Endothelial cell (in vitro differentiated cells): ENCODE measurements around the gene CERS2. TPM values are rescaled to one million over a fixed set of nuclear protein-coding genes. Genes with fewer than 3 reads are reported as not detected.
"Not testable (repeated sequence)": the region's sequence is repeated elsewhere in the genome, so short reads cannot be mapped to it uniquely, and the experiment has no call there.

Source experiments
- DNase-seq: peaks from one replicate; pipeline ENCODE4 v3.0.0; 2021; ENCODE audit warnings: low spot score
- H3K27ac Mint-ChIP-seq: one replicate; pipeline ENCODE4 v1.8.0; 2021; ENCODE audit warnings: mixed read lengths, inconsistent platforms; ENCODE audit not compliant: unreplicated experiment
- H3K27me3 Mint-ChIP-seq: one replicate; pipeline ENCODE4 v1.8.0; 2021; ENCODE audit warnings: mild to moderate bottlenecking, moderate library complexity, mixed read lengths, inconsistent platforms; ENCODE audit not compliant: unreplicated experiment
- H3K36me3 Mint-ChIP-seq: one replicate; pipeline ENCODE4 v1.8.0; 2021; ENCODE audit warnings: mild to moderate bottlenecking, low read depth, mixed read lengths, inconsistent platforms; ENCODE audit not compliant: unreplicated experiment
- H3K4me1 Mint-ChIP-seq: one replicate; pipeline ENCODE4 v1.8.0; 2021; ENCODE audit warnings: mild to moderate bottlenecking, mixed read lengths, inconsistent platforms; ENCODE audit not compliant: unreplicated experiment
- H3K4me3 Mint-ChIP-seq: one replicate; pipeline ENCODE4 v1.8.0; 2021; ENCODE audit warnings: mild to moderate bottlenecking, mixed read lengths, inconsistent platforms; ENCODE audit not compliant: unreplicated experiment
- H3K9me3 Mint-ChIP-seq: one replicate; pipeline ENCODE4 v1.8.0; 2021; ENCODE audit warnings: mixed read lengths, inconsistent platforms; ENCODE audit not compliant: unreplicated experiment
- total RNA-seq: library from RNA; stranded (reverse); fragmentation: NEBNext Ultra II Directional; extraction: Animal tissue kit (Norgen Biotek cat#: 25700); gene quantifications from one replicate; pipeline ENCODE4 v1.2.1, GENCODE V29; 2021; ENCODE audit not compliant: unreplicated experiment
- TF ChIP-seq, protein P1 (sequence below): fragments of 200-600 bp; sonication (generic); IDR thresholded peaks from one replicate; pipeline ENCODE4 v1.5.0; 2021; ENCODE audit warnings: antibody characterized with exemption; ENCODE audit not compliant: unreplicated experiment

CERS2 gene
- total RNA-seq, 1 donor from 2014 or later: 186 TPM

DNA sequence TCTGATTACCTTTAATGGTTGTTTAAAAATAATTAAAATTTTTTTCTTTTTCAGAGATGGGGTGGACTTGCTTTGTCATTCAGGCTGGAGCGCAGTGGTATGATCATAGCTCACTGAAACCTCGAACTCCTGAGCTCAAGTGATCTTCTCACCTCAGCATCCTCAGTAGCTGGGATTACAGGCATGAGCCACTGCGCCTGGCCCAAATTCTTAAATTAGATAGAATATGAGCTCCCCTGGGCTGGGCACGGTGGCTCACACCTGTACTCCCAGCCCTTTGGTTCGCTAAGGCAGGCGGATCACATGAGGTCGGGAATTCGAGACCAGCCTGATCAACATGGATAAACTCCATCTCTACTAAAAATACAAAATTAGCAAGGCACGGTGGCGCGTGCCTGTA is 17.0 kb downstream of the CERS2 start:
- TF ChIP-seq, protein P1, sequence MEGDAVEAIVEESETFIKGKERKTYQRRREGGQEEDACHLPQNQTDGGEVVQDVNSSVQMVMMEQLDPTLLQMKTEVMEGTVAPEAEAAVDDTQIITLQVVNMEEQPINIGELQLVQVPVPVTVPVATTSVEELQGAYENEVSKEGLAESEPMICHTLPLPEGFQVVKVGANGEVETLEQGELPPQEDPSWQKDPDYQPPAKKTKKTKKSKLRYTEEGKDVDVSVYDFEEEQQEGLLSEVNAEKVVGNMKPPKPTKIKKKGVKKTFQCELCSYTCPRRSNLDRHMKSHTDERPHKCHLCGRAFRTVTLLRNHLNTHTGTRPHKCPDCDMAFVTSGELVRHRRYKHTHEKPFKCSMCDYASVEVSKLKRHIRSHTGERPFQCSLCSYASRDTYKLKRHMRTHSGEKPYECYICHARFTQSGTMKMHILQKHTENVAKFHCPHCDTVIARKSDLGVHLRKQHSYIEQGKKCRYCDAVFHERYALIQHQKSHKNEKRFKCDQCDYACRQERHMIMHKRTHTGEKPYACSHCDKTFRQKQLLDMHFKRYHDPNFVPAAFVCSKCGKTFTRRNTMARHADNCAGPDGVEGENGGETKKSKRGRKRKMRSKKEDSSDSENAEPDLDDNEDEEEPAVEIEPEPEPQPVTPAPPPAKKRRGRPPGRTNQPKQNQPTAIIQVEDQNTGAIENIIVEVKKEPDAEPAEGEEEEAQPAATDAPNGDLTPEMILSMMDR: no peak
- peaks cover 8% of the 10 kb centered on the region for H3K27me3 Mint-ChIP-seq
- peaks cover 55% of the 10 kb centered on the region for H3K36me3 Mint-ChIP-seq
- no peak overlapping the region for H3K27ac Mint-ChIP-seq
- H3K4me3 Mint-ChIP-seq: no peak overlapping the region
- no peaks in the 10 kb centered on the region for H3K9me3 Mint-ChIP-seq
- DNase-seq: no peak
- peaks cover 9% of the 10 kb centered on the region for H3K4me1 Mint-ChIP-seq

DNA sequence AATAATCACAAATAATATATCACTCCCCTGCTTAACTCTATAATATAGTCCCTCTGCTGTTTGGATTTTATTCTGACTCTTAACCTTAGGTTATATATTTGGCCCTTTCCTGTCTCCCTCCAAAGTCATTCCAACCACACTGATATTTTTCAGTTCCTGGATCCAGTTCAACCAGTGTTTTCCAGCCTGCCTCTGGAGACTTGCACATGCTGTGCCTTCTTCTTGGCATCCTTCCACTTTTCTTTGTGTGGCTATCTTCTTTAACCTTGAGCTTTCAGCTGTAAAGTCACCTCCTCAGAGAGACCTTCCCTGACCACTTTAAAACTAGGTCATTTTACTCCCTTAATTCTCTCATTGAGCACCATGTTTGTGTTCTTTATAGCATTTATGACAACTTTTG is 19.4 kb downstream of the CERS2 start:
- peaks cover 58% of the 10 kb centered on the region for H3K36me3 Mint-ChIP-seq
- no peaks in the 10 kb centered on the region for H3K9me3 Mint-ChIP-seq
- no peak for DNase-seq
- no peak overlapping the region for H3K27ac Mint-ChIP-seq
- H3K4me1 Mint-ChIP-seq: no peaks in the 10 kb centered on the region
- no peak overlapping the region for H3K4me3 Mint-ChIP-seq
- TF ChIP-seq, protein P1: no peak
- H3K27me3 Mint-ChIP-seq: peaks cover 3% of the 10 kb centered on the region

DNA sequence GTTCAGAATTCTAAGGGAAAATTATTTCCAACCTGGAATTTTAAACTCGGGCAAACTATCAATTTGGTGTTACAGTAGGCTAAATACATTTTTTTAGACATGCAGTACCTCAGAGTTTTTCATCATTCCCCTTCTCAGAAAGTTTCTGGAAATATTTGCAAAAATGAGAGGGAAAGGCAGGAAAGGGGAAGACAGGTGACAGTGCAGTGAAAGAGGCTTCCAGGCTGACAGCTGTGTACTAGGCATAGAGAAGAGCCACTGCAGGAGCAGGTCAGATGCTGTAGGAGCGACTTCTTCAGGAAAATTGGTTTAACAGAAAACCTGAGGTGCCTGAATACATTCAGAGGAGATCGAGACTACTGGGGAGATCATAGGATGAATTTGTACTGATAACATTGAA is 19.9 kb downstream of the CERS2 start:
- peaks cover 62% of the 10 kb centered on the region for H3K36me3 Mint-ChIP-seq
- no peak for DNase-seq
- H3K4me1 Mint-ChIP-seq: no peaks in the 10 kb centered on the region
- H3K27ac Mint-ChIP-seq: no peak overlapping the region
- no peaks in the 10 kb centered on the region for H3K9me3 Mint-ChIP-seq
- H3K4me3 Mint-ChIP-seq: no peak overlapping the region
- H3K27me3 Mint-ChIP-seq: peaks cover 3% of the 10 kb centered on the region
- TF ChIP-seq, protein P1: no peak

DNA sequence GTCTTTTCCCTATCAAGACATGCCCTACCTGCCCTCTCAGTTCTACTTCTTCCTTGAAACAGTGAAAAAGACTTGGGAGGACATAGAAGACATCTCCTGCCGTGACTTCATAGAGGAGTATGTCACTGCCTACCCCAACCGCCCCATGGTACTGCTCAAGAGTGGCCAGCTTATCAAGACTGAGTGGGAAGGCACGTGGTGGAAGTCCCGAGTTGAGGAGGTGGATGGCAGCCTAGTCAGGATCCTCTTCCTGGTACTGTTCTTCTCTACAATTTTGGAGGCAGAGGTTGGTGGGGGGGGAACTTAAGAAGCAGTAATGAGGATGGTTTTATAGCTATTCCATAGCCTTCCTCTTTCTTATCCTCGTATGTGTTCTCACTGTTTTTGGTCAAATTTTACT is 29.8 kb downstream of the CERS2 start:
- Mint-ChIP-seq H3K4me1 (no peaks in the 10 kb centered on the region), H3K4me3 (peak overlapping the region; percentile 33), H3K36me3 (peaks cover 52% of the 10 kb centered on the region), H3K9me3 (no peaks in the 10 kb centered on the region), H3K27ac (peak overlapping the region; percentile 48), H3K27me3 (peaks cover 2% of the 10 kb centered on the region)
- TF ChIP-seq, protein P1: no peak
- DNase-seq: no peak

DNA sequence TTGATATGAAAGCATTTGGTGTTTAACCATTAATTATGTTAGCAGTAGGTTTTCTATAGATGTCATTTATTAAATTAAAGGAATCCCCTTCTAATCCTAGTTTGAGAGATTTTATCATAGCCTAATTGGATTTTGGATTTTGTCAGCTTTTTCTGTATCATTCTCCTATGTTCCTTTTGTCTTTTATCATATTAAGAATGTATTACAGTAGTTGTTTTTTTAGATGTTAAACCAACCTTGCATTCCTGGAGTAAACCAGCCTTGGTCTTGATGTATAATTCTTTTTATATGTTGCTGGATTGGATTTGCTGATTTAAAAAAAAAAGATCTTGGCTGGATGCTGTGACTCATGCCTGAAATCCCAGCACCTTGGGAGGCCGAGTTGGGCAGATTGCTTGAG is 42.9 kb downstream of the CERS2 start:
- H3K4me1 Mint-ChIP-seq: peaks cover 8% of the 10 kb centered on the region
- peaks cover 3% of the 10 kb centered on the region for H3K27me3 Mint-ChIP-seq
- no peak overlapping the region for H3K27ac Mint-ChIP-seq
- no peaks in the 10 kb centered on the region for H3K9me3 Mint-ChIP-seq
- peak overlapping the region; percentile 69 for H3K4me3 Mint-ChIP-seq
- TF ChIP-seq, protein P1: no peak
- no peak for DNase-seq
- H3K36me3 Mint-ChIP-seq: peaks cover 50% of the 10 kb centered on the region

DNA sequence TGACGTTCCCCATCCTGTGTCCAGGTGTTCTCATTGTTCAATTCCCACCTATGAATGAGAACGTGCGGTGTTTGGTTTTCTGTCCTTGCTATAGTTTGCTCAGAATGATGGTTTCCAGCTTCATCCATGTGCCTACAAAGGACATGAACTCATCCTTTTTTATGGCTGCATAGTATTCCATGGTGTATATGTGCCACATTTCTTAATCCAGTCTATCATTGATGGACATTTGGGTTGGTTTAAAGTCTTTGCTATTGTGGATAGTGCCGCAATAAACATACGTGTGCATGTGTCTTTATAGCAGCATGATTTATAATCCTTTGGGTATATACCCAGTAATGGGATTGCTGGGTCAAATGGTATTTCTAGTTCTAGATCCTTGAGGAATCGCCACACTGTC is 45.9 kb downstream of the CERS2 start:
- not testable (repeated sequence) for DNase-seq, H3K9me3 Mint-ChIP-seq, H3K4me3 Mint-ChIP-seq, H3K27me3 Mint-ChIP-seq, H3K27ac Mint-ChIP-seq
- H3K36me3 Mint-ChIP-seq: peaks cover 46% of the 10 kb centered on the region
- H3K4me1 Mint-ChIP-seq: peaks cover 12% of the 10 kb centered on the region
